H1 (cell line): Measurements from ENCODE around the gene STARD3NL. TPM values are rescaled to one million over a fixed set of nuclear protein-coding genes. Genes with fewer than 3 reads are reported as not detected.

Experiments used
- CTCF ChIA-PET: fragments of 300-600 bp; sonication (Branson Sonifier 250); formaldehyde crosslinking; loops from one replicate; lab custom pipeline; 2021; ENCODE audit not compliant: partially characterized antibody; lab: Charles Lee
- POLR2A ChIA-PET: fragments of 300-600 bp; sonication (Branson Sonifier 250); formaldehyde crosslinking; loops from one replicate; lab custom pipeline; 2021; ENCODE audit warnings: inconsistent platforms; ENCODE audit not compliant: partially characterized antibody; lab: Charles Lee
- DNase-seq, 2 experiments: peaks; one replicate each; pipeline versions ENCODE4 v3.0.0 to v3.0.0-alpha.2; 2010 to 2022; ENCODE audit warnings: low spot score in 2 of 2, low read depth in 1 of 2, mixed read lengths in 1 of 2
- FAIRE-seq: peaks from 2 replicates; lab custom pipeline; 2011; peaks lifted over from hg19 to GRCh38; lab: Jason Lieb, UNC
- H2AFZ ChIP-seq: 2 replicates; pipeline ENCODE4 v1.8.1; 2012; ENCODE audit warnings: low read length, inconsistent platforms
- H2AK5ac ChIP-seq: 2 replicates; pipeline ENCODE4 v1.6.1; 2013; ENCODE audit warnings: low read depth, low read length
- H2BK120ac ChIP-seq: replicated peaks from 2 replicates; pipeline ENCODE3; 2013; ENCODE audit warnings: low read depth, low read length, inconsistent platforms
- H2BK12ac ChIP-seq: 2 replicates; pipeline ENCODE4 v1.6.1; 2013; ENCODE audit warnings: low read depth, low read length
- H2BK15ac ChIP-seq: 2 replicates; pipeline ENCODE4 v1.6.1; 2013; ENCODE audit warnings: low read length
- H2BK20ac ChIP-seq: 2 replicates; pipeline ENCODE4 v1.6.1; 2013; ENCODE audit warnings: low read length
- H2BK5ac ChIP-seq: 2 replicates; pipeline ENCODE4 v1.6.1; 2013; ENCODE audit warnings: low read depth, low read length
- H3K14ac ChIP-seq: 2 replicates; pipeline ENCODE4 v1.6.1; 2013; ENCODE audit warnings: inconsistent platforms; ENCODE audit not compliant: insufficient read length
- H3K18ac ChIP-seq: 2 replicates; pipeline ENCODE4 v1.6.1; 2013; ENCODE audit warnings: low read length; ENCODE audit errors: extremely low read depth
- H3K23ac ChIP-seq: 2 replicates; pipeline ENCODE4 v1.6.1; 2013; ENCODE audit warnings: inconsistent platforms; ENCODE audit not compliant: insufficient read length
- H3K23me2 ChIP-seq: 2 replicates; pipeline ENCODE4 v1.6.1; 2013; ENCODE audit warnings: low read depth, low read length
- H3K27ac ChIP-seq: 2 replicates; pipeline ENCODE4 v1.6.1; 2011; ENCODE audit warnings: low read depth, low read length, inconsistent platforms
- H3K27me3 ChIP-seq, 4 experiments: replicated peaks in 1 of 4; 1 replicate in 1 of 4; 2 replicates in 3 of 4; pipeline versions ENCODE4 v1.6.1 to v1.8.1; 2011 to 2013; ENCODE audit warnings: low read length in 3 of 4, mild to moderate bottlenecking in 3 of 4, inconsistent platforms in 2 of 4, mixed read lengths in 2 of 4, moderate library complexity in 1 of 4; ENCODE audit not compliant: control insufficient read depth in 3 of 4, insufficient read depth in 3 of 4; ENCODE audit errors: extremely low read depth in 1 of 4
- H3K36me3 ChIP-seq, 4 experiments: 2 replicates each; pipeline versions ENCODE4 v1.6.1 to v1.8.1; 2011 to 2013; ENCODE audit warnings: mild to moderate bottlenecking in 4 of 4, low read length in 3 of 4, moderate library complexity in 2 of 4, control low read depth in 1 of 4, inconsistent platforms in 1 of 4; ENCODE audit not compliant: insufficient read depth in 4 of 4, control insufficient read depth in 2 of 4
- H3K4ac ChIP-seq: replicated peaks from 2 replicates; pipeline ENCODE3; 2013; ENCODE audit warnings: low read length, low read depth, mixed read lengths, inconsistent platforms; ENCODE audit not compliant: insufficient read length
- H3K4me1 ChIP-seq, 4 experiments: replicated peaks in 1 of 4; 1 replicate in 1 of 4; 2 replicates in 3 of 4; pipeline versions ENCODE4 v1.6.1 to v1.8.1; 2011 to 2013; ENCODE audit warnings: low read length in 3 of 4, inconsistent platforms in 2 of 4, mixed read lengths in 1 of 4; ENCODE audit not compliant: insufficient read depth in 4 of 4, control insufficient read depth in 3 of 4
- H3K4me2 ChIP-seq, 2 experiments: 2 replicates each; pipeline versions ENCODE4 v1.6.1 to v1.8.1; 2011 to 2013; ENCODE audit warnings: low read depth in 2 of 2, low read length in 2 of 2, control low read depth in 1 of 2, inconsistent platforms in 1 of 2, mild to moderate bottlenecking in 1 of 2; ENCODE audit not compliant: insufficient read depth in 1 of 2
- H3K4me3 ChIP-seq, 4 experiments: fragments of 200-600, 300-600 bp in 1 of 4; sonication (generic), shearing (Covaris generic), sonication (Bioruptor Twin) in 1 of 4; 2 replicates each; pipeline versions ENCODE4 v1.5.1 to v1.8.1; 2011 to 2016; ENCODE audit warnings: low read length in 4 of 4, low read depth in 3 of 4, control low read depth in 2 of 4, inconsistent platforms in 2 of 4, mild to moderate bottlenecking in 2 of 4, mixed read lengths in 1 of 4, moderate library complexity in 1 of 4; ENCODE audit not compliant: insufficient read depth in 2 of 4; ENCODE audit errors: extremely low read depth in 1 of 4
- H3K56ac ChIP-seq: replicated peaks from 2 replicates; pipeline ENCODE3; 2013; ENCODE audit warnings: low read depth, mild to moderate bottlenecking, mixed read lengths, low read length, inconsistent platforms; ENCODE audit not compliant: insufficient read length
- H3K79me1 ChIP-seq: 2 replicates; pipeline ENCODE4 v1.6.1; 2013; ENCODE audit warnings: low read depth, low read length, control low read depth
- H3K79me2 ChIP-seq, 2 experiments: 2 replicates each; pipeline versions ENCODE4 v1.6.1 to v1.8.1; 2012 to 2013; ENCODE audit warnings: low read length in 2 of 2, mild to moderate bottlenecking in 2 of 2, inconsistent platforms in 1 of 2; ENCODE audit not compliant: insufficient read depth in 2 of 2, control insufficient read depth in 1 of 2
- H3K9ac ChIP-seq, 4 experiments: replicated peaks in 1 of 4; 1 replicate in 1 of 4; 2 replicates in 3 of 4; pipeline versions ENCODE4 v1.6.1 to v1.8.1; 2011 to 2013; ENCODE audit warnings: low read depth in 3 of 4, low read length in 3 of 4, control low read depth in 2 of 4, mild to moderate bottlenecking in 2 of 4, moderate library complexity in 2 of 4, inconsistent platforms in 1 of 4; ENCODE audit errors: extremely low read depth in 1 of 4
- H3K9me3 ChIP-seq, 2 experiments: 2 replicates each; pipeline versions ENCODE4 v1.6.1 to v1.8.1; 2012 to 2013; ENCODE audit warnings: mild to moderate bottlenecking in 2 of 2, moderate library complexity in 2 of 2, control low read depth in 1 of 2, inconsistent platforms in 1 of 2, low read depth in 1 of 2, low read length in 1 of 2, mixed read lengths in 1 of 2; ENCODE audit not compliant: insufficient read depth in 2 of 2
- H4K20me1 ChIP-seq, 2 experiments: replicated peaks in 1 of 2; 2 replicates each; pipeline versions ENCODE3 to v1.8.1; 2011 to 2013; ENCODE audit warnings: inconsistent platforms in 2 of 2, low read length in 2 of 2, mild to moderate bottlenecking in 1 of 2; ENCODE audit not compliant: insufficient read depth in 2 of 2, control insufficient read depth in 1 of 2
- H4K5ac ChIP-seq: 2 replicates; pipeline ENCODE4 v1.6.1; 2013; ENCODE audit warnings: low read length, low read depth, mixed read lengths, inconsistent platforms; ENCODE audit not compliant: insufficient read length
- H4K8ac ChIP-seq: 2 replicates; pipeline ENCODE4 v1.8.0; 2013; ENCODE audit warnings: mild to moderate bottlenecking, moderate library complexity, low read length, inconsistent platforms; ENCODE audit not compliant: insufficient read depth; ENCODE audit errors: extremely low read depth
- H4K91ac ChIP-seq: replicated peaks from 2 replicates; pipeline ENCODE3; 2013; ENCODE audit warnings: low read length, mixed read lengths, inconsistent platforms; ENCODE audit not compliant: insufficient read length
- ATF2 ChIP-seq: IDR thresholded peaks from 2 replicates; pipeline ENCODE4 v1.6.1; 2012; ENCODE audit warnings: low read length, inconsistent platforms
- ATF3 ChIP-seq: IDR thresholded peaks from 2 replicates; pipeline ENCODE4 v1.6.1; 2011; ENCODE audit warnings: low read depth, mild to moderate bottlenecking, low read length; ENCODE audit not compliant: insufficient read depth
- BRCA1 ChIP-seq: IDR thresholded peaks from 2 replicates; pipeline ENCODE4 v1.6.1; 2012; ENCODE audit warnings: low read depth, low read length, improper control_type of control experiment
- CBX5 ChIP-seq: fragments of 300-800, 300-1000 bp; sonication (generic); IDR thresholded peaks from 2 replicates; pipeline ENCODE4 v1.7.1; 2016; ENCODE audit warnings: antibody characterized with exemption, low read length, low read depth
- CHD1 ChIP-seq: IDR thresholded peaks from 2 replicates; pipeline ENCODE4 v1.6.1; 2012; ENCODE audit warnings: low read depth, low read length, improper control_type of control experiment
- CHD2 ChIP-seq: IDR thresholded peaks from 2 replicates; pipeline ENCODE4 v1.6.1; 2012; ENCODE audit warnings: low read length, improper control_type of control experiment
- NANOG ChIP-seq: IDR thresholded peaks from 2 replicates; pipeline ENCODE4 v1.6.1; 2011; ENCODE audit warnings: low read length, low read depth, mild to moderate bottlenecking, inconsistent platforms; ENCODE audit not compliant: insufficient read depth, poor library complexity, severe bottlenecking
- PHF8 ChIP-seq: fragments of 200-600 bp; sonication (generic); conservative IDR thresholded peaks from 2 replicates; pipeline ENCODE4 v1.7.1; 2012; ENCODE audit warnings: low read depth, mild to moderate bottlenecking, inconsistent platforms, low read length, moderate library complexity
- POLR2AphosphoS5 ChIP-seq: IDR thresholded peaks from 2 replicates; pipeline ENCODE4 v1.6.1; 2011; ENCODE audit warnings: low read depth, low read length
- SIN3A ChIP-seq, 2 experiments: IDR thresholded peaks in 1 of 2; conservative IDR thresholded peaks in 1 of 2; 2 replicates each; pipeline ENCODE4 v1.6.1; 2011 to 2012; ENCODE audit warnings: low read length in 2 of 2, improper control_type of control experiment in 1 of 2, low read depth in 1 of 2, mild to moderate bottlenecking in 1 of 2
- SRF ChIP-seq: IDR thresholded peaks from 2 replicates; pipeline ENCODE4 v1.6.1; 2011; ENCODE audit warnings: mild to moderate bottlenecking, low read depth, low read length, moderate library complexity
- TBP ChIP-seq: IDR thresholded peaks from 2 replicates; pipeline ENCODE4 v1.6.1; 2011; ENCODE audit warnings: low read depth, low read length, improper control_type of control experiment
- WGBS, 2 experiments: shearing (Covaris generic) in 1 of 2; methylation state at CpG; one replicate each; pipeline versions ENCODE4 v1.1.6 to v1.1.7; 2013 to 2015; ENCODE audit warnings: low lambda C conversion rate in 2 of 2, mixed read lengths in 2 of 2, inconsistent platforms in 1 of 2, low coverage in 1 of 2, missing lambda C conversion rate in 1 of 2; ENCODE audit not compliant: insufficient replicate concordance in 2 of 2, insufficient coverage in 1 of 2, insufficient read length in 1 of 2; ENCODE audit errors: extremely low coverage in 1 of 2, missing lambda C conversion rate in 1 of 2; 5-methylcytosine and 5-hydroxymethylcytosine counted together
- polyA plus RNA-seq, 7 experiments: library from polyadenylated mRNA; depleted of rRNA in 3 of 7; stranded (reverse) in 5 of 7; unstranded in 2 of 7; fragments of >200 nt in 5 of 7; fragments of 200-250 nt in 2 of 7; gene quantifications; 1 replicate in 5 of 7; 2 replicates in 1 of 7; 4 replicates in 1 of 7; pipeline versions ENCODE4 v1.2.1 to v1.2.3, GENCODE V29; 2011 to 2013; ENCODE audit warnings: missing spikeins in 2 of 7, mixed read lengths in 2 of 7
- total RNA-seq: library from RNA; stranded (reverse); fragmentation: NEBNext Ultra II Directional; extraction: Animal tissue kit (Norgen Biotek cat#: 25700); gene quantifications from 2 replicates; pipeline ENCODE4 v1.2.1, GENCODE V29; 2021

Gene STARD3NL
- total and polyA plus RNA-seq, 2 of the 8 experiments (the other 6 are each of a cell fraction or from before 2014, with no cell fraction given) = 27.1 to 40.5 TPM

GRCh38 chr7:38274486-38274885 lies 96.4 kb downstream of the STARD3NL start:
- no peak overlapping the region for H2AK5ac ChIP-seq
- no peaks in the 10 kb centered on the region for H3K79me2 ChIP-seq
- no peaks in the 10 kb centered on the region for H3K79me1 ChIP-seq
- DNase-seq = no peak
- H2BK20ac ChIP-seq = no peak overlapping the region
- H3K27ac ChIP-seq = no peak overlapping the region
- H4K5ac ChIP-seq = no peak overlapping the region
- no peak overlapping the region for H3K4ac ChIP-seq
- ChIA-PET CTCF (interaction anchor here (0.9 to 3.4 kb wide), 7 partner anchors 10 to 94 kb away, joined by 3 to 10 read pairs (median 4); no protein-coding TSS in a partner anchor), POLR2A (no interaction called here)
- no peak overlapping the region for H3K18ac ChIP-seq
- no peak for FAIRE-seq
- no peaks in the 10 kb centered on the region for H3K36me3 ChIP-seq
- peaks cover 0 to 3% (median under 1%) of the 10 kb centered on the region in 4 experiments; a peak in 2 of 7 replicates for H3K4me1 ChIP-seq
- no peak overlapping the region for H3K23ac ChIP-seq
- H4K8ac ChIP-seq = no peak overlapping the region
- no peak overlapping the region for H3K56ac ChIP-seq
- 84% methylated on average over 4 of the region's 4 CpGs; no CpG with 5 or more reads in 1 of the 2 experiments for WGBS, 2 experiments
- H3K27me3 ChIP-seq = no peaks in the 10 kb centered on the region
- H3K9ac ChIP-seq = no peak overlapping the region
- H2BK15ac ChIP-seq = no peak overlapping the region
- no peaks in the 10 kb centered on the region for H3K9me3 ChIP-seq
- no peak overlapping the region for H3K14ac ChIP-seq
- H2BK5ac ChIP-seq = no peak overlapping the region
- no peak overlapping the region for H2AFZ ChIP-seq
- no peak overlapping the region for H2BK120ac ChIP-seq
- no peak overlapping the region for H4K91ac ChIP-seq
- H3K4me2 ChIP-seq = no peak overlapping the region
- H2BK12ac ChIP-seq = no peak overlapping the region
- no peaks in the 10 kb centered on the region for H4K20me1 ChIP-seq
- H3K23me2 ChIP-seq = no peaks in the 10 kb centered on the region
- H3K4me3 ChIP-seq = no peak overlapping the region
- TF ChIP-seq CHD1 = no peak
- no peak for TF ChIP-seq ATF2
- no peak for TF ChIP-seq CBX5
- no peak for TF ChIP-seq BRCA1
- TF ChIP-seq SIN3A (conservative IDR thresholded peaks at IDR 0.05 in 1 of 2, IDR thresholded peaks at IDR 0.05 in 1 of 2; ENCODE audit: low read depth in 1 of 2, low read length in 2 of 2) = no peak
- no peak for TF ChIP-seq NANOG
- TF ChIP-seq PHF8 = no peak
- no peak for TF ChIP-seq POLR2AphosphoS5
- TF ChIP-seq CHD2 = no peak
- no peak for TF ChIP-seq ATF3
- no peak for TF ChIP-seq SRF
- TF ChIP-seq TBP = no peak
